ENCODE results near the gene SMIM27.
A peak's percentile ranks its signal among the peaks of the same experiment; 100 is the strongest.

SMIM27 gene

GRCh38 chr9:32558408-32558934 is 6.3 kb downstream of the SMIM27 start:
- DNase-seq (ENCODE audit: low spot score): no peak

DNA sequence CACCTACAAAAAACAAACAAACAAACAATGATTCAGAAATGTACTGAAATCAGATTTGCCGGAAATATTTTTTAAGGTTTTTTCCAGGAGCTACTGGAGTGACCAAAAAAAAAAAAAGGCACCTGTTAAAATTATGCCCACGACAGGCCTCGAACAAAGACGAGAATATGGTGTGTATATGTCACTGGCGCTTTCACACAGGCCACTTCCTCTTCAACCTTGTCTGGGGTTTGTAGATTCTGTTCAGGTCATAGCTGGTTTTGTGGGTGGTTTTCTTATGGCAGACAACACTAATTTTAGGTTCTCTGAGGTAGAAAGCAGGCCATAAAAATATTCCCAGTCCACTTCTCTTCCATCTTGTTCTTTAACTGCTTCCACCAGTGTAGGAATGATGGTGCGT is 13.8 kb downstream of the SMIM27 start:
- DNase-seq (ENCODE audit: low spot score): no peak

DNA sequence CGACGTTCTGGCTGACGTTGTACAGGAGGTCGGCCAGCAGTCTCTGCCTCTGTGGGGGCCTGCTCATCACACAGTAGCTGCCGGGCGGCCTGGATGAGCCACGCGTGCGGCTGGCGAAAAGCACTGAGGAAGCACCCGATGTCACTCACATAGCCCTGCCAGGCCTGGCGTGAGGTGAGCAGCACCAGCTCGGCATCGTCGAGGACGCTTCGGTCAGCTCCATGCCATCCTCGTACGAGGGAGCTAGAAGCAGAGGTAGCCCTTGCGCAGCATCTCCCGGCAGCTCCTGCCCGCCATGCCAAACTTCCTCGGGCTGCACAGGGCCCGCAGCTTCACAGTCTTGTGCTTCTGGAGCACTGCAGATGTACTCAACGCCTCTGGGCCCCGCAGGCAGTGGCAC is 14.6 kb downstream of the SMIM27 start:
- no peak for DNase-seq (ENCODE audit: low spot score)

GRCh38 chr9:32570262-32570661 is 18.1 kb downstream of the SMIM27 start:
- DNase-seq (ENCODE audit: low spot score): no peak

- peak; percentile 70 for DNase-seq (ENCODE audit: low spot score)
Observed at GRCh38 chr9:32571969-32572899, 20.1 kb downstream of the SMIM27 start.

DNA sequence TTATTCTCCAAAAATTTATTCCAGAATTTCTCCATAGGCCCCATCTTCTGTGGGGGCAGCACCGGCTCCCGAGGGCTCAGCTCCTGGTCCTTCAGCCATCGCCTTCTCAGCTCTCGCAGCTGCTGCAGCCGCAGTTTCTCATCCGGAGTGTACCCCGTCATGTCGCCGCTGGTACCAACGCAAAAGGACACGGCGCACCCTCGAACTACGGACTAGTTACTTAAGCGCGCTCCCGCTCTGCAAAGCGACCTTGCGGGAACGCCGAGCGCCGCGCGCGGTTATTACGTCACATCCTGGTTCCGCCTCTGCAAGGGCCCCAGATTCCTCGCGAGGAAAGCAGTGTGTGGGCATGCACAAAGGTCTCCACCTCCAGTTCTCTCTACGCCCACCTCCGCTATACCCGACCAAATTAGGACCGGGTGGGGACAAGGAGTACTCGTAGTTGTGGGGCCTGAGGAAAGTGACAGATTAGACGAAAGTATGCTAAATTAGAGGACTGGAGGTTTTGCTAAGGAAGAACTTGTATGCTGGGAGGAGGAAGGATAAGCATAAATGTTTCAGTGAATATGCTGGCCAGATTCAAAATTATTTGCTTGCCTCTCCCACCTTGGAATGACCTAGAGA is 20.9 kb downstream of the SMIM27 start, which contains the start of gene NDUFB6:
NDUFB6 (minus strand) TSS at position 260 of the 624 bp plus-strand sequence; CDS start at position 161, 99 bp downstream.
- DNase-seq (ENCODE audit: low spot score): peak; percentile 78

- no peak for DNase-seq (ENCODE audit: low spot score)
Observed at GRCh38 chr9:32573821-32574220, 21.7 kb downstream of the SMIM27 start.

DNA sequence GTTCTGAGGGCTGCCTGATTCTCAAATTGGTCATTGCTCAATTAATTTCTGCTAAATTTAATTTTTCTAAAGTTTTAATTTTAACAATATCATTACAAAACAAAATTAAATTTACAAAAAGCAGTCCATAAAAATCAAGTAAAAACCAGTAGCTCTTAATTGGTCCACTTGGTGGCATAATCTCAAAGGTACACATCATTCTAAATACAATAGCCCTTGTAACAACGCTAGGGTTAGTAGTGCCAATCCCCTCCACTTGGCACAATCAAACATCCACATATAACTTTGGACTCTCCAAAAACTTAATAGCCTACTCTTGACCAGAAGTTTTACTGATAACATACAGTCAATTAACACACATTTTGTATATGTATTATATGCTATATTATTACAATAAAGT is 22.7 kb downstream of the SMIM27 start:
- no peak for DNase-seq (ENCODE audit: low spot score)

- DNase-seq (ENCODE audit: low spot score): no peak
Observed at GRCh38 chr9:32577316-32577715, 25.2 kb downstream of the SMIM27 start.

DNA sequence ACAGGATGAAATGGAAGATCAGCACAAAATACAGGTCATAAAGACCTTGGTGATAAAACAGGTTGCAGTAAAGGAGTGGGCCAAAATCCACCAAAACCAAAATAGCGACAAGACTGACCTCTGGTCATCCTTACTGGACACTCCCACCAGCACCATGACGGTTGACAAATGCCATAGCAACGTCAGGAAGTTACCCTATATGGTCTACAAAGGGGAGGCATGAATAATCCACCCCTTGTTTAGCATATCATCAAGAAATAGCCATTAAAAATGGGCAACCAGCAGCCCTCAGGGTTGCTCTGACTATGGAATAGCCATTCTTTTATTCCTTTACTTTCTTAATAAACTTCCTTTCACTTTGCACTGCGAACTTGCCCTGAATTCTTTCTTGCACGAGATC is 26.8 kb downstream of the SMIM27 start:
- DNase-seq (ENCODE audit: low spot score): no peak

DNA sequence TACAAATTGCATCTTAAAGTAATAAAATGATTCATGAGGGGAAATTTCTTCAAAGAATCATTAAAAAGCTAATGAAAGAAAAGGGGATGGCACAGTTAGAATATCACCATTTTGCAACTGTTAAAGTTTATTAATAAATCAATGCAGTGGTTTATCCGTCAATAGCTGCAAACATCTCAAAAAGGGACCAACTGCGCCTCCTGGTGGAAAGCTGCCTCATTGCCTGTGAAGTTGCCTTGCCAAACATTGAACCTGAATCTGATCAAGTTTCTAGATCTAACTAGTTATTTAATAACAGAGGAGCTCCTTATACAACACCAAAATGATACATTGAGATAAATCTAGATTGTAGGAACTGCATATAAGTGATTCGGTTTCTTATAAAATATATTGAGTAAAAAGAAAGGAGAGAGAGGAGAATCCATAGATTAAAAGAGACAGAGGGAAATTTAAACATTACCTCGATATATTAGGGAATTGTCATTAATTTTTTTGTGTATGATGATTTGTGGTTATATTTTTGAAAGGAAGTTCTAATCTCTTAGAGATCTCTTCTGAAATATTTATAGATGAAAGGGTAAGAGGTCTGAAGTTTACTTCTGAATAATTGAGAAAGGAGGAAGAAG is 27.7 kb downstream of the SMIM27 start:
- no peak for DNase-seq (ENCODE audit: low spot score)

DNA sequence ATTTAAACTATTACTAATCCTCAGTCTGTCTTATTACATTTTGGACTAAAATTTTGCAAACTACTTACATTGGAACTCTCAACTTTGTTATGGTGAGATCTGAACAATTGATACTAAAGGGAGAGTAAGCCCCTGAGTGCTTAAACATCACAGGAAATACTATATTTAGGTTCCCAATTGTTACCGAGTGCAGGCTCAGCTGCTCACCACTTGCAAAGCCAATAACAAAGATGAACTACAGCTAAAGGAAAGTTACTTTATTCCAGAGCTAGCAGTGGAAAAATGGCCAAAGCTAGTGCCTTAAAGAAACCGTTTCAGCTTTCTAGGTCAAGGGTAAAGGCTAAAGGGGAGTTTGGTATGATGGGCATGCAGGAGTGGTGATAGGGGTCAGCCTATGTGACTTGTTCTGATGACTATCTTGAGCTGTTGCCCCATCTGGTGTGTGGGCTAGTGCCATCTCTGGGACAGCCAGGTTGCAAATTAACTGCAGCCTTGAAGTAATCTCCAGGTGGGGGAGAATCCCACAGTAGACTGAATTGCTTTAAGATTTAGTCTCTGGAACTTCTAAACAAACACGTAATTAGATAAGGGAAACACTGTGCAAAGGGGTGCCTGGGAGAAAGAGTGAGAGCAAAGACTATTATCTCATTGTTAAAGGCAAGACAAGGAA is 28.6 kb downstream of the SMIM27 start:
- DNase-seq (ENCODE audit: low spot score): no peak

DNA sequence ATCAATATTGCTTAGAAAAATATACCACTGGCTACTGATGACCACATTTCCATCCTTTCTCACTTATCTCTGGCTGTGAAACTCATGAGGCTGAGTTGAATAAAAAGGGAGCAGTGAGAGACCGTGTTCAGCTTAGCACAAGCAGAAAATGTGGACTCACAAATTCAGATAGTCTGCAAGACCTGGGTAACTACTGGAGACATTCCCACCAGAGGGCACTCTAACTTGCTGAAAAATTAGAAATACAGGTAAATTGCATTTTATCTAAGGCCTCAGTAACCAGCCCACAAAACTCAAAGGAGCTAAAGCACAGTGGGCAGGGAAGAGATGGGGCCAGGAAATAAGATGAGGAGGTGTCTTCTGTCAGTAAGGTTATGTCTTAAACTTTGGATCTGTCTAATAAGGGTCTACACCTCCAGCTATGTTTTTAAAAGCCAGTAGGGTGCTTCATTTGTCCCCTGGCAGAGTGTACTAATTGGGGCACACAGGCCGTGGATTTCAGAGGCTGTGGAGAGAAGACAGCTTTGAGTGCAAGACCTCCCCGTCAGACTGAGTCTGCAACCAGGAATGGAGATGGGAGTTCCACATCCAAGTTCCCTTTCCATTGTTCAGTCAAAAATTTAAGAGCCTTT is 29.5 kb downstream of the SMIM27 start:
- peak; percentile 35 for DNase-seq (ENCODE audit: low spot score)

DNA sequence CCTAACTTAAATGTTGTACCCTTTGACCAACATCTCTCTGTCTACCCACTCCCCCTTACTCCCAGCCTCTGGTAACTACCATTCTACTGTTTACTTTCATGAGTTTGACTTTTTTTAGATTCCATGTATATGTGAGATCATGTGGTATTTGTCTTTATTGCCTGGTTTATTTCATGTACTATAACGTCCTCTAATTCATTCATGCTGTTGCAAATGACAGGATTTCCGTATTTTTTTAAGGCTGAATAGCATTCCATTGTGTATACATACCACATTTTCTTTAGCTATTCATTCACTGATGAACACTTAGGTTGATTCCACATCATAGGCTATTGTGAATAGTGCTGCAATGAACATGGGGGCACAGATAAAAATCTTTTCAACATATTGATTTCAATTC is 32.7 kb downstream of the SMIM27 start:
- no peak for DNase-seq (ENCODE audit: low spot score)

GRCh38 chr9:32587901-32588300 is 35.8 kb downstream of the SMIM27 start:
- no peak for DNase-seq (ENCODE audit: low spot score)

DNA sequence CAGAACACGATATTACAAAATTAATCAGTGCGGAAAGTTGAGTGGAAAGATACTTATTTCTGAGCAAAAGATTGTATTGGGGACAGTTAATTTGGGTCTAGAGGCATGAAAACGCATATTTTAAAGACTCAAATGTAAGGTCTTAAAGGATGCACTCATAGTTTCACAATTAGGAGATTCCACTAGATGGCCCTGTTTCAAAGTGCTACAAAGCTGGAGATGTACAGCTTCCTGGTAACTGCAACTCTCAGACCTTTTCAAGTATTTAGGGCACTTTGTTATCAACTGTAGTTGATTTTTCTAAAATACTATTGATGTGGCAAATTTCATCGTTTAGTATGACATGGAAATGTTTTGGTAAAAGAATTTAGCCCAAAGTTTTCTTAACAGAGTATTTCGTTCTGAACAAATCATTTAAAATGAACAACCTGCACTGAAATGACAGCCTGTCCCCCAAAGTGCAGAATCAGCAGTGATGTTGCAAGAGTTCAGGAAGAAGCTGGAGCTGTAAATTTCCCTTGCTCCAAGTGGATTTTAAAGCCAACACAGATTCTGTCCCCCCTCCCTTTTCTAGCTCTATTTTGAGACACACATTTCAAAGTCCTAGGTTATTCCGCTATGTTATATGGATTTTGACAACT is 37.1 kb downstream of the SMIM27 start:
- DNase-seq (ENCODE audit: low spot score): peak; percentile 39

GRCh38 chr9:32590476-32590875 is 38.3 kb downstream of the SMIM27 start:
- DNase-seq (ENCODE audit: low spot score): no peak

DNA sequence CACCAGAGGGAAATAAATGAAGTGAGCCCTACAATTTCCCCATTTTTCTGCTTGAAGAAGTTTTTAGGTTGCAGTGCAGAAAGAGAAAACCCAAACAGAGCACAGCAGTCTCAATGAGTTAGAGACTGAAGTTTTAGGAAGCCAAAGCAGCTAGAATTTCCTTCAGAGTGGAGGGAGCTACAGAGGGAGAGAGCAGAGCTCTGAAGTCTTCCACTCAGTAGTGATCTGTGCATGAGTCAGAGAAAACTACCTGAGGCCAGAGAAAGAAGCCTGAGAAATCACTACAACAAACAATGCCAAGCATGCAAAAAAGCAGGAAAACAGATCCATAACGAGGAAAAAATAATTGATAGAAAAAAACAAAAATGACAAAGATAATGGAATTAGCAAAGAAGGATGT is 38.8 kb downstream of the SMIM27 start:
- no peak for DNase-seq (ENCODE audit: low spot score)

DNA sequence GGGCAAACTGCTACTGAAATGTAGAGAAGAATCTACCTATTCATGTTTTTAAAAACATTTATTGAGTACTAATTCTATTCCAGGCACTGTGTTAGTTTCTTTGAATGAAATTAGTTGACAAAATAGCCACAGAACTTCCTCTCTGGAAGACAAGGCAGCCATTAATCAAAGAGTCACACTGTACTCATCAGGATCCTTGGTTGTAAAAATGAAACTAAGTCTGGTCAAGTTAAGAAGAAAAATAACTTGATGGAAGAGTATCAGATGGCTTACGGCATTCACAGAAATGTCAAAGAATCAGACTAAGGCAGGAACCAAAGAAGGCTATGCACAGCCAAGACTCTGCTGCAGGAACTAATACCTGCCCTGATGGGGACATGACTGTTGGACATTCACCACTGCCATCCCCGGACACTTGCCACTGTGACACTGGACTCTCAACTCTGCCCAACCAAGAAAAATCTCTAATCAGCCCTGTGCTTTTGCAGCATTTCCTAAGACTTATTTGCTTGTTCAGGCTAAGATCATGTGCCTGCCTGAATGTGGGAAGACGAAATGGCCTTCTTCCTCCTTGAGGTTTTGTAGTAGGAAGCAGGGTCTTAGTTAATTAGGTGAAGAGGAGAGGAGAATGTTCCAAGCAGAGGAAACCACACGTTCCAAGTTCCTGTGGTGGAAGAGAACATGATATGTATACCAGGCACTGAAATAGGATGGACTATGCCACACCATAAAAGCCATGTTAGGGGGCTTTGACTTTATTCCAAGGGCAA is 44.2 kb downstream of the SMIM27 start:
- DNase-seq (ENCODE audit: low spot score): no peak

- DNase-seq (ENCODE audit: low spot score): no peak
Observed at GRCh38 chr9:32596936-32597335, 44.8 kb downstream of the SMIM27 start.
